ENCODE data around the gene TMOD2. TPM values are rescaled to one million over a fixed set of nuclear protein-coding genes. Genes with fewer than 3 reads are reported as not detected.
A peak's percentile ranks its signal among the peaks of the same experiment; 100 is the strongest.

Gene TMOD2
- total RNA-seq, 6 experiments from 2014 or later, result 1.1 to 2.5 (median 1.3) TPM

- 47% methylated on average over 4 of the region's 4 CpGs for WGBS (ENCODE audit: insufficient coverage, low coverage, low lambda C conversion rate, missing lambda C conversion rate)
- no peaks in the 10 kb centered on the region for H3K27me3 ChIP-seq
- TF ChIP-seq, protein P1, sequence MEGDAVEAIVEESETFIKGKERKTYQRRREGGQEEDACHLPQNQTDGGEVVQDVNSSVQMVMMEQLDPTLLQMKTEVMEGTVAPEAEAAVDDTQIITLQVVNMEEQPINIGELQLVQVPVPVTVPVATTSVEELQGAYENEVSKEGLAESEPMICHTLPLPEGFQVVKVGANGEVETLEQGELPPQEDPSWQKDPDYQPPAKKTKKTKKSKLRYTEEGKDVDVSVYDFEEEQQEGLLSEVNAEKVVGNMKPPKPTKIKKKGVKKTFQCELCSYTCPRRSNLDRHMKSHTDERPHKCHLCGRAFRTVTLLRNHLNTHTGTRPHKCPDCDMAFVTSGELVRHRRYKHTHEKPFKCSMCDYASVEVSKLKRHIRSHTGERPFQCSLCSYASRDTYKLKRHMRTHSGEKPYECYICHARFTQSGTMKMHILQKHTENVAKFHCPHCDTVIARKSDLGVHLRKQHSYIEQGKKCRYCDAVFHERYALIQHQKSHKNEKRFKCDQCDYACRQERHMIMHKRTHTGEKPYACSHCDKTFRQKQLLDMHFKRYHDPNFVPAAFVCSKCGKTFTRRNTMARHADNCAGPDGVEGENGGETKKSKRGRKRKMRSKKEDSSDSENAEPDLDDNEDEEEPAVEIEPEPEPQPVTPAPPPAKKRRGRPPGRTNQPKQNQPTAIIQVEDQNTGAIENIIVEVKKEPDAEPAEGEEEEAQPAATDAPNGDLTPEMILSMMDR (IDR thresholded peaks at IDR 0.05), result no peak
- TF ChIP-seq POLR2A (IDR thresholded peaks at IDR 0.05), result no peak
- DNase-seq (no peak), ATAC-seq (peak in 2 of 4 donors; percentile 30 to 45)
- H3K36me3 ChIP-seq, result no peaks in the 10 kb centered on the region
- H3K4me3 ChIP-seq, result no peak overlapping the region
- H3K9me3 ChIP-seq, result no peaks in the 10 kb centered on the region
- intact Hi-C loops (cut with DNase I), result no loop called here
- no peak overlapping the region for H3K27ac ChIP-seq
- no peaks in the 10 kb centered on the region for H3K4me1 ChIP-seq
Observed at GRCh38 chr15:51756482-51756881, 5.1 kb downstream of the TMOD2 start.

DNA sequence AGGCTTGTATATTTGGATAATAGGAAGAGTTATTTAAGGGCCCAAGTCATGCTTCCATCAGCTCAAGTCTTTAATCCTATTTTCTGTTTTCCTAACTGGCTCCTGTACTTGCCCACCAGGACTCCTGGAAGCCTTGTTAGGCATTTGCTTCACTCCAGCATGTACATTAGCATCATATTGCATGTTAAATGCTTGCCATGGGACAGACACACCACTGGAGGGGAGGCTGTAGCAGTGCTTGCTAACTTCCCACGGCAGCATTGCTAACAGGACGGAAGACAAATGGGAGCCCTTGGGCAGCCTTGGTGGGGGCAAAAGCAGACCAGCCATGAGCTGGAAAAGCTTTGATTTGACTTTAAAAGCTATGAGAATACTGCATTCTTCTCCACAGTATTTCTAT, 6.1 kb downstream of the TMOD2 start:
- H3K4me1 ChIP-seq, result no peaks in the 10 kb centered on the region
- DNase-seq, result no peak
- no peaks in the 10 kb centered on the region for H3K36me3 ChIP-seq
- intact Hi-C loops (cut with DNase I), result no loop called here
- TF ChIP-seq, protein P1 (IDR thresholded peaks at IDR 0.05), result no peak
- no peak for TF ChIP-seq POLR2A (IDR thresholded peaks at IDR 0.05)
- H3K9me3 ChIP-seq, result no peaks in the 10 kb centered on the region
- no peak overlapping the region for H3K4me3 ChIP-seq
- no peak overlapping the region for H3K27ac ChIP-seq
- 61% methylated on average over 2 of the region's 2 CpGs for WGBS (ENCODE audit: insufficient coverage, low coverage, low lambda C conversion rate, missing lambda C conversion rate)
- no peak for ATAC-seq
- no peaks in the 10 kb centered on the region for H3K27me3 ChIP-seq

DNA sequence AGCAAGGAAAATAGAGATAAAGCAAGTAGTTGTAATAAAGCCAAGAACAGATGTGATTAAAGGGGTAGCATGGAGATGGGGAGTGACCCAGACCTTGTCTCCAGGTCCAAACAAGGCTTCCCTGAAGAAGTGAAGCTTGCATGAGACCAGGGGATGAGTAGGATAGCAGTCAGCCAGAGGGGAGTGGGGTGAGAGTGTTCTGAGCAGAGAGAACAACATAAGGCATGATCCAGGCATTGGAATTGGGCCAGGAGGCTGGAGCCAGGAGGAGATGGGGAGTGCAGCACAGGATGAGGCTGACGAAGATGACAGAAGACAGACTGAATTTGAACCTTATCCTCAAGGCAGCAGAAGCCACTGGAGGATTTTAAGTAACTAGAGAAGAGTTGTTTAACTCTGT, 7.2 kb downstream of the TMOD2 start:
- WGBS (ENCODE audit: insufficient coverage, low coverage, low lambda C conversion rate, missing lambda C conversion rate), result 55% methylated on average over 1 of the region's 1 CpG
- no peak overlapping the region for H3K27ac ChIP-seq
- DNase-seq (no peak), ATAC-seq (peak in 2 of 4 donors; percentile 19 to 38)
- TF ChIP-seq POLR2A (IDR thresholded peaks at IDR 0.05), result no peak
- TF ChIP-seq, protein P1 (IDR thresholded peaks at IDR 0.05), result no peak
- intact Hi-C loops (cut with DNase I), result no loop called here
- H3K9me3 ChIP-seq, result no peaks in the 10 kb centered on the region
- no peak overlapping the region for H3K4me3 ChIP-seq
- no peaks in the 10 kb centered on the region for H3K36me3 ChIP-seq
- H3K4me1 ChIP-seq, result no peaks in the 10 kb centered on the region
- H3K27me3 ChIP-seq, result no peaks in the 10 kb centered on the region

- 65% methylated on average over 2 of the region's 3 CpGs for WGBS (ENCODE audit: insufficient coverage, low coverage, low lambda C conversion rate, missing lambda C conversion rate)
- no peak overlapping the region for H3K4me3 ChIP-seq
- intact Hi-C loops (cut with DNase I), result loop anchor here in 1 of 2 donors (10.0 kb wide), 1 partner anchor 105 kb away; no protein-coding TSS in a partner anchor
- no peaks in the 10 kb centered on the region for H3K27me3 ChIP-seq
- ATAC-seq, result peak in 2 of 4 donors; percentile 33 to 43
- no peak for TF ChIP-seq POLR2A (IDR thresholded peaks at IDR 0.05)
- TF ChIP-seq, protein P1 (IDR thresholded peaks at IDR 0.05), result peak in 1 of 4 donors; percentile 10
- DNase-seq, result no peak
- no peaks in the 10 kb centered on the region for H3K9me3 ChIP-seq
- H3K36me3 ChIP-seq, result no peaks in the 10 kb centered on the region
- H3K4me1 ChIP-seq, result no peaks in the 10 kb centered on the region
- no peak overlapping the region for H3K27ac ChIP-seq
Observed at GRCh38 chr15:51759557-51760070, 8.2 kb downstream of the TMOD2 start.
